A673 (cell line): ENCODE results near the gene SLFN5. TPM values are rescaled to one million over a fixed set of nuclear protein-coding genes. Genes with fewer than 3 reads are reported as not detected.
A peak's percentile ranks its signal among the peaks of the same experiment; 100 is the strongest.

Experiments
- BruUV-seq: library from RNA; stranded (reverse); fragments of 400-500 nt; replicated peaks from 2 replicates; lab custom pipeline; 2021; lab: Mats Ljungman, UMichigan
- CTCF ChIA-PET: fragments of 300-600 bp; sonication (Branson Sonifier 250); formaldehyde crosslinking; loops from one replicate; lab custom pipeline; 2022; ENCODE audit warnings: antibody characterized with exemption; lab: Charles Lee
- POLR2A ChIA-PET: fragments of 300-600 bp; sonication (Branson Sonifier 250); formaldehyde crosslinking; loops from one replicate; lab custom pipeline; 2022; ENCODE audit warnings: antibody characterized with exemption; ENCODE audit not compliant: low non-redundant PET; lab: Charles Lee
- DNase-seq: peaks from one replicate; pipeline ENCODE4 v3.0.0-alpha.2; 2015; ENCODE audit warnings: low spot score
- H3K27ac ChIP-seq: fragments of 200-600 bp; sonication (generic); 2 replicates; pipeline ENCODE4 v1.5.1; 2016; ENCODE audit warnings: mixed run types, low read depth, mild to moderate bottlenecking, mixed read lengths, antibody characterized with exemption, low read length; ENCODE audit not compliant: poor library complexity, severe bottlenecking
- H3K27me3 ChIP-seq: fragments of 200-600 bp; sonication (generic); replicated peaks from 2 replicates; pipeline ENCODE4 v1.6.1; 2017; ENCODE audit warnings: mixed run types, low read depth, mild to moderate bottlenecking, mixed read lengths, antibody characterized with exemption, low read length; ENCODE audit not compliant: insufficient read depth, poor library complexity
- H3K36me3 ChIP-seq: fragments of 200-600 bp; sonication (generic); 2 replicates; pipeline ENCODE4 v1.6.1; 2016; ENCODE audit warnings: mixed run types, mild to moderate bottlenecking, mixed read lengths, antibody characterized with exemption, low read length; ENCODE audit not compliant: insufficient read depth, poor library complexity, severe bottlenecking
- H3K4me1 ChIP-seq: fragments of 200-600 bp; sonication (generic); 2 replicates; pipeline ENCODE4 v1.6.1; 2017; ENCODE audit warnings: mixed run types, mild to moderate bottlenecking, mixed read lengths, antibody characterized with exemption, low read length; ENCODE audit not compliant: insufficient read depth, poor library complexity, severe bottlenecking
- H3K4me3 ChIP-seq: fragments of 200-600 bp; sonication (generic); 2 replicates; pipeline ENCODE4 v1.5.1; 2016; ENCODE audit warnings: low read depth, mixed run types, mild to moderate bottlenecking, mixed read lengths, low read length; ENCODE audit not compliant: poor library complexity, severe bottlenecking
- H3K9me3 ChIP-seq: fragments of 200-600 bp; sonication (generic); 2 replicates; pipeline ENCODE4 v1.6.1; 2016; ENCODE audit warnings: mixed run types, low read depth, mild to moderate bottlenecking, mixed read lengths, antibody characterized with exemption, low read length; ENCODE audit not compliant: poor library complexity, severe bottlenecking
- EZH2 ChIP-seq: fragments of 200-600 bp; sonication (generic); IDR thresholded peaks from 2 replicates; pipeline ENCODE4 v1.6.1; 2017; ENCODE audit warnings: borderline replicate concordance, low read depth, mild to moderate bottlenecking, mixed read lengths, antibody characterized with exemption, low read length; ENCODE audit not compliant: poor library complexity, severe bottlenecking
- intact Hi-C: fragments of 100-400 bp; cut with micrococcal nuclease; formaldehyde crosslinking; loops from one replicate; pipeline ENCODE4 v1.10.0; 2022; ENCODE audit not compliant: unreplicated experiment
- total RNA-seq: library from RNA; stranded (reverse); gene quantifications from 2 replicates; pipeline ENCODE4 v1.2.3, GENCODE V29; 2021
- TF ChIP-seq, protein P1 (sequence below): fragments of 300-800, 200-600 bp; sonication (generic); conservative IDR thresholded peaks from 2 replicates; pipeline ENCODE4 v1.5.1; 2017; ENCODE audit warnings: low read depth, mild to moderate bottlenecking, antibody characterized with exemption, low read length, moderate library complexity, mixed read lengths

Gene SLFN5
- total RNA-seq, 1 experiment from 2014 or later: 5.2 TPM

DNA sequence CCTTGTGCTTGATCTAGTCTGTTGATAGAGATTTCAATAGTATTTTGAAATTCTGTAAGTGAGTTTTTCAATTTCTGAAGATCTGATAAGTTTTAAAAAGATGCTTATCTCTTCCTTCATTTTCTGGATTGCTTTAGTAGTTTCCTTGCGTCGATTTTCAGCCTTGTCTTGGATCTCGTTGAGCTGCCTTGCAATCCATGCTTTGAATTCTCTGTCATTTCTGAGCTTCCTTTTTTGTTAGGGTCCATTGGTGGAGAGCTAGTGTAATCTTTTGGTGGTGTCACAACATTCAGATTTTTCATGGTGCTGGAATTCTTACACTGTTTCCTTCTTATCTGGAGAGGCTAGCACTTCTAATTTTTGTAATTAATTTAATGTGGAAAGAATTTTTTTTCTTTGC, 69.5 kb downstream of the SLFN5 start:
- Histone ChIP-seq H3K27ac (no peak overlapping the region), H3K27me3 (no peaks in the 10 kb centered on the region), H3K9me3 (no peaks in the 10 kb centered on the region), H3K4me1 (peaks cover 5% of the 10 kb centered on the region), H3K4me3 (no peak overlapping the region), H3K36me3 (no peaks in the 10 kb centered on the region)
- intact Hi-C loops: loop anchor here (2.0 to 10.0 kb wide), 2 partner anchors 228 to 432 kb away; no protein-coding TSS in a partner anchor
- CTCF ChIA-PET: interaction anchor here (0.6 kb wide), 1 partner anchor 492 kb away, joined by 9 read pairs; no protein-coding TSS in a partner anchor
- POLR2A ChIA-PET: no interaction called here
- no TSS peak for BruUV-seq
- DNase-seq: no peak
- TF ChIP-seq, protein P1, sequence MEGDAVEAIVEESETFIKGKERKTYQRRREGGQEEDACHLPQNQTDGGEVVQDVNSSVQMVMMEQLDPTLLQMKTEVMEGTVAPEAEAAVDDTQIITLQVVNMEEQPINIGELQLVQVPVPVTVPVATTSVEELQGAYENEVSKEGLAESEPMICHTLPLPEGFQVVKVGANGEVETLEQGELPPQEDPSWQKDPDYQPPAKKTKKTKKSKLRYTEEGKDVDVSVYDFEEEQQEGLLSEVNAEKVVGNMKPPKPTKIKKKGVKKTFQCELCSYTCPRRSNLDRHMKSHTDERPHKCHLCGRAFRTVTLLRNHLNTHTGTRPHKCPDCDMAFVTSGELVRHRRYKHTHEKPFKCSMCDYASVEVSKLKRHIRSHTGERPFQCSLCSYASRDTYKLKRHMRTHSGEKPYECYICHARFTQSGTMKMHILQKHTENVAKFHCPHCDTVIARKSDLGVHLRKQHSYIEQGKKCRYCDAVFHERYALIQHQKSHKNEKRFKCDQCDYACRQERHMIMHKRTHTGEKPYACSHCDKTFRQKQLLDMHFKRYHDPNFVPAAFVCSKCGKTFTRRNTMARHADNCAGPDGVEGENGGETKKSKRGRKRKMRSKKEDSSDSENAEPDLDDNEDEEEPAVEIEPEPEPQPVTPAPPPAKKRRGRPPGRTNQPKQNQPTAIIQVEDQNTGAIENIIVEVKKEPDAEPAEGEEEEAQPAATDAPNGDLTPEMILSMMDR: no peak
- TF ChIP-seq EZH2: no peak

DNA sequence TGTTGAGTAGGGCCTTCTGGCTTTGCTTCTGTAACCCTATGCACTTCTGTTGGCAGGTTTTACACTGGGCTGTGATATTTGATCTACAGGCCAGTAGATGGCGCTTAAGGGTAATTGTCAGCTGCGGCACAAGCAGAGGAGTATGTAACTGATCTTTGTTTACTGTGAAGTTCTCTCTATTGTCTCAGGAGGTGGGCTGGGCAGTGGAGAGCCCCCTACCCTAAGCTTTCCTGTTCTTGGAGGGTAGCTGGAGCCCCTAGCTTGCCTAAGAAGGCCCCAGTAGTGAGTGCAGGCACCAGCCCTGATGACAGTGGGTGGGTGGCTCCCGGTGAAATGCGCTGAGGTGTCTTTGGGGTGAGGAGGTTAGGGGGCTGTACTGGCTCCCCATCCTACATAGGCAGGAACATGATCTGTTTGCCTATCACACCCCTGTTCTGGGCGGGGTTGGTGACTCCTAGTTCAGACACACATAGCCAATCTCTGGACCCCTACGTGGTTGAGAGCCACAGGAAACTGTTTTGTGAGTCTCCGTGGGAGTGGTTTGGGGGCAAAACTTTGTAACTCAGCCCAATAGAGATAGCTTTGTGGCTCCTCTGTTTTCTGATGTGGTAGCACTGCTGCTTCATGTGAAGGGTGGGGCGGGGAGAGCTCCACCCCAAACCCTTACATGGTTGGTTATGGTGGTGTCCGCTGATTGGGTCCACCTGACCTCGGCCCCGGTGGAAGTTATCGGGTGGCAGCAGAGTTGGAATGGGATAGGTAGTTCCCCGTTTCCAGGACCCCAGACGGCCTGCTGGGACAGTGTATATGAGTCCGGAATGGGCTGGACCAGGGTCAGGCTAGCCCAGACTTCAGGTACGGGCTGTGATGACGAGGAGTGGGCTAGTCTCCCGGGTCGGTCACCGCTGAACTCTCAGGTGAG, 70.2 kb downstream of the SLFN5 start:
- CTCF ChIA-PET: interaction anchor here (0.6 kb wide), 1 partner anchor 491 kb away, joined by 9 read pairs; no protein-coding TSS in a partner anchor
- H3K4me3 ChIP-seq: no peak overlapping the region
- H3K4me1 ChIP-seq: peaks cover 5% of the 10 kb centered on the region
- peak overlapping the region; percentile 61 for H3K27ac ChIP-seq
- POLR2A ChIA-PET: no interaction called here
- peak; percentile 64 for DNase-seq
- no peak for TF ChIP-seq EZH2
- TF ChIP-seq, protein P1: peak; percentile 66
- intact Hi-C loops: loop anchor here (2.0 to 10.0 kb wide), 2 partner anchors 228 to 432 kb away; no protein-coding TSS in a partner anchor
- no peaks in the 10 kb centered on the region for H3K27me3 ChIP-seq
- BruUV-seq: no TSS peak
- no peaks in the 10 kb centered on the region for H3K36me3 ChIP-seq
- no peaks in the 10 kb centered on the region for H3K9me3 ChIP-seq

DNA sequence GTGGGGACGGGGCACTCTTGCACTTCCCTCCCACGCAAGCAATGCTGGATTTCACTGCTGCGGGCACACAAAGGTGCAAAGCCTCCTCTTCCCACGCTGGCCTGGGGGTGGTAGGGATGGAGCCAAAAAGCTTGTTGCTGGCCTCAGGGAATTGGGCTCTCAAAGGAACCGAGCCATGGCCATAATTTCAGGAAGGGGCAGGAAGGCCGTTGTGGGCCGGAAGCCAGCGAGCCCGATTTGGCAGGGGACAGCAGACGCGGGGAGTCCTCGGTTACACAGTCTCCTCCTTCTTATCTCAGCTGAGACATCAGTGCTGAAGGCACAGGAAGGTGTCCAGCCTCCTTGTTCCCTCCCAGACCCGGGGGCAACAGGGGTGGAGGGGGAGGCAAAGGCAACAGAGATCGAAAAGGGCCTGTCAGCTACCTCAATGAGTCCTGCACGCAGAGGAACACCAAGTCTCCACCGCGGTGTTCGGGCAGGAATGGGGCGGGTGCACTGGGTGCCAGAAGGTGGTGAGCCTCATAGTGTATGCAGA, 71.1 kb downstream of the SLFN5 start:
- Histone ChIP-seq H3K4me3 (no peak overlapping the region), H3K27me3 (no peaks in the 10 kb centered on the region), H3K9me3 (no peaks in the 10 kb centered on the region), H3K36me3 (no peaks in the 10 kb centered on the region), H3K4me1 (peaks cover 5% of the 10 kb centered on the region), H3K27ac (no peak overlapping the region)
- intact Hi-C loops: loop anchor here (2.0 to 10.0 kb wide), 2 partner anchors 227 to 431 kb away; no protein-coding TSS in a partner anchor
- BruUV-seq: no TSS peak
- ChIA-PET POLR2A (no interaction called here), CTCF (no interaction called here)
- no peak for DNase-seq
- no peak for TF ChIP-seq EZH2
